C4-2B (cell line): Measurements from ENCODE around the gene ROR1.

Experiments
- CTCF ChIP-seq: fragments of 450-650 bp; conservative IDR thresholded peaks from 2 replicates; pipeline ENCODE4 v1.5.1; 2017; ENCODE audit warnings: mild to moderate bottlenecking
- ZFX ChIP-seq: fragments of 450-650 bp; IDR thresholded peaks from 2 replicates; pipeline ENCODE4 v1.6.1; 2017

DNA sequence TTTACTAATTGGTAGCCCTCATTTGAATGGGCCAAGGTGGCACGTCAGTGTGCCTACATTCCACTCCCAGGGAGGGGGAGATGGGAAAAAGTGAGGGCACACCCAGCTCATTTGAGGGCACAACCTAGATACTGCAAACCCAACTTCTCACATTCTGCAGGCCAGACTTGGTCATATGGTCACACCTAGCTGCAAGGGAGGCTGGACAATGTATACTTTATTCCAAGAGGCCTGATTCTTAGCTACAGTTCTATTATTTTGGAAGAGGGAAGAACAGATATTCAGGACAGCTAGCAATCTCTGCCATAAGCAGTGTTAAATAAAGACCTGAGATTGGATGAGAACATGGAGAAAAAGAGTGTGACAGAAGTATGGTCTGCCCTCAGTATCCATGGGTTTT is 180.4 kb downstream of the ROR1 start:
- no peak for TF ChIP-seq CTCF
- no peak for TF ChIP-seq ZFX
